H1 (cell line): ENCODE results near the gene CELF2. TPM values are rescaled to one million over a fixed set of nuclear protein-coding genes. Genes with fewer than 3 reads are reported as not detected.

ENCODE experiments used
- BCL11A ChIP-seq, 2 experiments: IDR thresholded peaks; one replicate each; pipeline ENCODE4 v1.6.1; 2011; ENCODE audit warnings: low read depth in 2 of 2, low read length in 2 of 2, mild to moderate bottlenecking in 2 of 2
- CHD7 ChIP-seq: fragments of 300-600 bp; sonication (generic); IDR thresholded peaks from 2 replicates; pipeline ENCODE4 v1.7.1; 2012; ENCODE audit warnings: low read length, moderate library complexity, mild to moderate bottlenecking, inconsistent platforms; ENCODE audit not compliant: insufficient replicate concordance
- RNF2 ChIP-seq: fragments of 200-900, 300-1000 bp; sonication (generic); IDR thresholded peaks from 2 replicates; pipeline ENCODE4 v1.7.1; 2016; ENCODE audit warnings: borderline replicate concordance, low read depth, mild to moderate bottlenecking, antibody characterized with exemption, low read length; ENCODE audit not compliant: poor library complexity, severe bottlenecking; ENCODE audit errors: missing control alignments
- SP1 ChIP-seq: IDR thresholded peaks from 2 replicates; pipeline ENCODE4 v1.6.1; 2011; ENCODE audit warnings: low read depth, low read length
- SRF ChIP-seq: IDR thresholded peaks from 2 replicates; pipeline ENCODE4 v1.6.1; 2011; ENCODE audit warnings: mild to moderate bottlenecking, low read depth, low read length, moderate library complexity
- SUZ12 ChIP-seq: fragments of 200-600 bp; sonication (generic); IDR thresholded peaks from 2 replicates; pipeline ENCODE4 v1.6.1; 2012; ENCODE audit warnings: mild to moderate bottlenecking, inconsistent platforms, low read length, moderate library complexity, mixed read lengths
- polyA plus RNA-seq, 7 experiments: library from polyadenylated mRNA; depleted of rRNA in 3 of 7; stranded (reverse) in 5 of 7; unstranded in 2 of 7; fragments of >200 nt in 5 of 7; fragments of 200-250 nt in 2 of 7; gene quantifications; 1 replicate in 5 of 7; 2 replicates in 1 of 7; 4 replicates in 1 of 7; pipeline versions ENCODE4 v1.2.1 to v1.2.3, GENCODE V29; 2011 to 2013; ENCODE audit warnings: missing spikeins in 2 of 7, mixed read lengths in 2 of 7
- total RNA-seq: library from RNA; stranded (reverse); fragmentation: NEBNext Ultra II Directional; extraction: Animal tissue kit (Norgen Biotek cat#: 25700); gene quantifications from 2 replicates; pipeline ENCODE4 v1.2.1, GENCODE V29; 2021
- TF ChIP-seq, protein P1 (sequence below): IDR thresholded peaks from 2 replicates; pipeline ENCODE4 v1.6.1; 2012; ENCODE audit warnings: low read length, inconsistent platforms
- TF ChIP-seq, protein P2 (sequence below): IDR thresholded peaks from 2 replicates; pipeline ENCODE4 v1.6.1; 2012; ENCODE audit warnings: inconsistent platforms

CELF2 gene
- total and polyA plus RNA-seq, 2 of the 8 experiments (the other 6 are each of a cell fraction or from before 2014, with no cell fraction given) = 18.3 to 22.7 TPM

- TF ChIP-seq CHD7 (no peak), BCL11A (IDR thresholded peaks at IDR 0.05; ENCODE audit: low read depth in 2 of 2, low read length in 2 of 2) (no peak), SRF (no peak), SP1 (no peak), SUZ12 (no peak), RNF2 (no peak)
- TF ChIP-seq, protein P1, sequence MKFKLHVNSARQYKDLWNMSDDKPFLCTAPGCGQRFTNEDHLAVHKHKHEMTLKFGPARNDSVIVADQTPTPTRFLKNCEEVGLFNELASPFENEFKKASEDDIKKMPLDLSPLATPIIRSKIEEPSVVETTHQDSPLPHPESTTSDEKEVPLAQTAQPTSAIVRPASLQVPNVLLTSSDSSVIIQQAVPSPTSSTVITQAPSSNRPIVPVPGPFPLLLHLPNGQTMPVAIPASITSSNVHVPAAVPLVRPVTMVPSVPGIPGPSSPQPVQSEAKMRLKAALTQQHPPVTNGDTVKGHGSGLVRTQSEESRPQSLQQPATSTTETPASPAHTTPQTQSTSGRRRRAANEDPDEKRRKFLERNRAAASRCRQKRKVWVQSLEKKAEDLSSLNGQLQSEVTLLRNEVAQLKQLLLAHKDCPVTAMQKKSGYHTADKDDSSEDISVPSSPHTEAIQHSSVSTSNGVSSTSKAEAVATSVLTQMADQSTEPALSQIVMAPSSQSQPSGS = no peak
- TF ChIP-seq, protein P2, sequence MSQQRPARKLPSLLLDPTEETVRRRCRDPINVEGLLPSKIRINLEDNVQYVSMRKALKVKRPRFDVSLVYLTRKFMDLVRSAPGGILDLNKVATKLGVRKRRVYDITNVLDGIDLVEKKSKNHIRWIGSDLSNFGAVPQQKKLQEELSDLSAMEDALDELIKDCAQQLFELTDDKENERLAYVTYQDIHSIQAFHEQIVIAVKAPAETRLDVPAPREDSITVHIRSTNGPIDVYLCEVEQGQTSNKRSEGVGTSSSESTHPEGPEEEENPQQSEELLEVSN = no peak
Observed at GRCh38 chr10:11307937-11308336, 290.3 kb downstream of the CELF2 start (continued).
